ENCODE measurements around the gene TROAP. TPM values are rescaled to one million over a fixed set of nuclear protein-coding genes. Genes with fewer than 3 reads are reported as not detected.

TROAP gene
- total RNA-seq, 1 donor from 2014 or later, result 46.0 TPM

DNA sequence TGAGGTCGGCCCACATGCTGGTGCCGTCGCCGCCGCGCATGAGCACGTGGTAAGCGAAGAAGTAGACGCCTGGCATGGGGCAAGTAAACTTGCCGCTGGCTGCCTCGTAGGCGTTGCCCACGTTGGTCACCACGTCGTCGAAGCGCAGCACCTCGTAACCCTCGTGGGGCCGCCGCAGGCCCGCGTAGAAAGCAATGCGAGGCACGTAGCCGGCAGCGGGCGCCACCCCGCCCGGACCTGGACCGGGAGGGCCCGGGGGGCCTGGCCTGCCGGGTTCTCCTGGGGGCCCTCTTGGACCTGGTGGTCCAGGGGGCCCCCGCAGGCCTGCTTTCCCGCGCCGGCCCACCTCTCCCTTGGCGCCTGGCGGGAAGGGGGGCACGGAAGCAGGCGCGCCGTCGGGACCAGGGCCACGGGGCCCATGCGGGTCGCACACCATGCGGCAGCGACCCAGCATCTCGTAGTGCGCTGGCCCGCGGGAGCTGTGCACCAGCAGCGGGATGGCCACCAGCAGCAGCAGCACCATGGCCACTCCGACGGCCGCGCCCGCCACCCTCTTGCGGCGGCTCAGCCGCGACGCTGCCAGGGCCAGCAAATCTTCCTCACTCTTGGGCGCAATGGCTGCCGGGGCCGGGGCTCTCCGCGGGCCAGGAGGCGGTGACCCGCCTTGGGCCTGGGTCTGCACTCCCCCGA lies 13.0 kb downstream of the TROAP start:
- Mint-ChIP-seq H3K27ac (peak overlapping the region; percentile 50), H3K9me3 (no peaks in the 10 kb centered on the region), H3K36me3 (ENCODE audit: low read depth) (peaks cover 13% of the 10 kb centered on the region), H3K27me3 (ENCODE audit: insufficient read depth) (peaks cover 70% of the 10 kb centered on the region), H3K4me3 (no peak overlapping the region), H3K4me1 (ENCODE audit: low read depth) (peaks cover 21% of the 10 kb centered on the region)
- no peak for DNase-seq (ENCODE audit: low spot score)
- intact Hi-C loops (cut with micrococcal nuclease), result no loop called here

GRCh38 chr12:49336645-49337584 lies 13.9 kb downstream of the TROAP start, which contains the start of gene C1QL4:
TSS of gene C1QL4 (minus strand) at chr12:49337188. CDS start at chr12:49336477, 711 bp downstream.
- peaks cover 21% of the 10 kb centered on the region for H3K4me1 Mint-ChIP-seq (ENCODE audit: low read depth)
- intact Hi-C loops (cut with micrococcal nuclease), result loop anchor here (1.0 kb wide), 3 partner anchors 9 to 49 kb away; partner anchors contain the start of genes DNAJC22 and TROAP
- H3K27ac Mint-ChIP-seq, result peak within 1 kb of the TSS; percentile 52
- H3K27me3 Mint-ChIP-seq (ENCODE audit: insufficient read depth), result peaks cover 76% of the 10 kb centered on the region
- peak; percentile 83 for DNase-seq (ENCODE audit: low spot score)
- H3K4me3 Mint-ChIP-seq, result peak within 1 kb of the TSS; percentile 63
- peaks cover 5% of the 10 kb centered on the region for H3K36me3 Mint-ChIP-seq (ENCODE audit: low read depth)
- no peaks in the 10 kb centered on the region for H3K9me3 Mint-ChIP-seq

GRCh38 chr12:49338830-49339463 lies 15.9 kb downstream of the TROAP start:
- no peak overlapping the region for H3K4me3 Mint-ChIP-seq
- intact Hi-C loops (cut with micrococcal nuclease), result no loop called here
- DNase-seq (ENCODE audit: low spot score), result no peak
- no peak overlapping the region for H3K27ac Mint-ChIP-seq
- H3K27me3 Mint-ChIP-seq (ENCODE audit: insufficient read depth), result peaks cover 79% of the 10 kb centered on the region
- H3K9me3 Mint-ChIP-seq, result no peaks in the 10 kb centered on the region
- peaks cover 25% of the 10 kb centered on the region for H3K4me1 Mint-ChIP-seq (ENCODE audit: low read depth)
- no peaks in the 10 kb centered on the region for H3K36me3 Mint-ChIP-seq (ENCODE audit: low read depth)

DNA sequence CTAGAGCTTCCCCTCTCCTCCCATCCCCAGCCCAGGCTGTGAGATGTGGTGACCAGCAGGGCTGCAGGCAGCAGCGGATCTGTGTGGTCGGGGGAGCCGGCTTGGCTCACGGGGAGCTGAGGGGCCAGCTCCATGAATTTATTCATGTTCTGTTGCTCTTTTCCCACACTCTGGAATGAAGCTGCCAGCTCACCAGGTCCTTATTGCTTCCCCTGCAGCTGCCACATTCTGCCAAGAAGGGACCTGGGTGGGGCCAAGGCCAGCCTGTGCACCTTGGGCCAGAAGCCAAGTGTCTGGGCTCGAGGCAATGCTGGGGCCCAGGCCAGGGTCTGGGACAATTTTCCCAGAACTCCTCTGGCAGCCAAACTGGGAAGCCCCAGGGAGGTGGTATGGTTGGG lies 16.4 kb downstream of the TROAP start:
- Mint-ChIP-seq H3K4me3 (no peak overlapping the region), H3K4me1 (ENCODE audit: low read depth) (peaks cover 25% of the 10 kb centered on the region), H3K9me3 (no peaks in the 10 kb centered on the region), H3K27ac (no peak overlapping the region), H3K36me3 (ENCODE audit: low read depth) (no peaks in the 10 kb centered on the region), H3K27me3 (ENCODE audit: insufficient read depth) (peaks cover 78% of the 10 kb centered on the region)
- intact Hi-C loops (cut with micrococcal nuclease), result no loop called here
- no peak for DNase-seq (ENCODE audit: low spot score)

GRCh38 chr12:49340095-49340870 lies 17.2 kb downstream of the TROAP start:
- peaks cover 25% of the 10 kb centered on the region for H3K4me1 Mint-ChIP-seq (ENCODE audit: low read depth)
- H3K27me3 Mint-ChIP-seq (ENCODE audit: insufficient read depth), result peaks cover 70% of the 10 kb centered on the region
- intact Hi-C loops (cut with micrococcal nuclease), result loop anchor here (5.0 kb wide), 4 partner anchors 208 to 358 kb away; partner anchors contain the start of genes DDN, DHH and TUBA1B
- H3K4me3 Mint-ChIP-seq, result no peak overlapping the region
- H3K9me3 Mint-ChIP-seq, result no peaks in the 10 kb centered on the region
- H3K27ac Mint-ChIP-seq, result no peak overlapping the region
- DNase-seq (ENCODE audit: low spot score), result no peak
- no peaks in the 10 kb centered on the region for H3K36me3 Mint-ChIP-seq (ENCODE audit: low read depth)

DNA sequence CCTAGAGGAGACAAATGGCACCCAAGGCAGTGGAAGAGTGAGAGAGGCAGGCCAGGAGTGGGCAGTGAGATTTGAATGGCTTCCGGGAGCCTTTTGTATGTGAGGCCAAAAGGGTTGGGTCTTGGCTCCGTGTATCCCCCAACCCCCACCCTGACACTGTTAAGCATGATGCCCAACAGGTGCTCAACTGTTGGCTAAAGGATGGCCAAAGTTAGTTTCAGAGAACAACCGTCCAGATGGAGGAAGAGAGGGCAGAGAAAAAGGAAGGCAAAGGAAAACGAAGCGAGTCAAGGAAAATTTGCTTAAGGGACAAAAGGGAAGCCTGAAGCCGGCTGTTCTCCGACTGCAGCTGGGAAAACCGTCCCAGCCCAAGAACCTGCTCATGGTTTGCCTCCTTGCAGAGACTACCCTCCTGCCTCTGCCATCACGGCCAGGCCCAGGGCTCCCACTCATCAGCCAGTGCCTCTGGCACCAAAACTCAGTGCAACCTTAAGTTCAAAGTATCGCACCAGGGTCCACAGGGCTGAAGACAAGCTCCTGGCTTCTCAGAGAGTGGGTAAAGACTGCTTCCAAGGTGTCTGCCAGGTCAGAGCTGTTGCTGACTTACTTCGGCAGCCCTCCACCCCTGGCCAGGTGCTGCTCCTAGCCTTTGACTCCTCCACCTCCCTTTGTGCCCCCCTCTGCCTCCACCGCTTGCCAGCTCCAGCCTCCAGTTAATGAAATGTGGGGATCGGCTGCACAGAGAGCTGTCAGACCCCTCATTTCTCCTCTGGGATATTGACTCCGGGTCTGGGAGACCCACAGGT lies 18.1 kb downstream of the TROAP start:
- H3K27ac Mint-ChIP-seq, result no peak overlapping the region
- H3K36me3 Mint-ChIP-seq (ENCODE audit: low read depth), result no peaks in the 10 kb centered on the region
- H3K27me3 Mint-ChIP-seq (ENCODE audit: insufficient read depth), result peaks cover 72% of the 10 kb centered on the region
- H3K4me1 Mint-ChIP-seq (ENCODE audit: low read depth), result peaks cover 26% of the 10 kb centered on the region
- no peak overlapping the region for H3K4me3 Mint-ChIP-seq
- H3K9me3 Mint-ChIP-seq, result no peaks in the 10 kb centered on the region
- no peak for DNase-seq (ENCODE audit: low spot score)
- intact Hi-C loops (cut with micrococcal nuclease), result loop anchor here (5.0 kb wide), 4 partner anchors 209 to 359 kb away; partner anchors contain the start of genes DDN, DHH and TUBA1B

GRCh38 chr12:49341777-49342065 lies 18.7 kb downstream of the TROAP start:
- intact Hi-C loops (cut with micrococcal nuclease), result loop anchor here (1.0 to 5.0 kb wide), 7 partner anchors 18 to 359 kb away; partner anchors contain the start of genes DDN, DHH, SPATS2 and TROAP
- Mint-ChIP-seq H3K9me3 (no peaks in the 10 kb centered on the region), H3K36me3 (ENCODE audit: low read depth) (no peaks in the 10 kb centered on the region), H3K4me1 (ENCODE audit: low read depth) (peaks cover 32% of the 10 kb centered on the region), H3K27me3 (ENCODE audit: insufficient read depth) (peaks cover 76% of the 10 kb centered on the region), H3K4me3 (no peak overlapping the region), H3K27ac (no peak overlapping the region)
- DNase-seq (ENCODE audit: low spot score), result no peak

DNA sequence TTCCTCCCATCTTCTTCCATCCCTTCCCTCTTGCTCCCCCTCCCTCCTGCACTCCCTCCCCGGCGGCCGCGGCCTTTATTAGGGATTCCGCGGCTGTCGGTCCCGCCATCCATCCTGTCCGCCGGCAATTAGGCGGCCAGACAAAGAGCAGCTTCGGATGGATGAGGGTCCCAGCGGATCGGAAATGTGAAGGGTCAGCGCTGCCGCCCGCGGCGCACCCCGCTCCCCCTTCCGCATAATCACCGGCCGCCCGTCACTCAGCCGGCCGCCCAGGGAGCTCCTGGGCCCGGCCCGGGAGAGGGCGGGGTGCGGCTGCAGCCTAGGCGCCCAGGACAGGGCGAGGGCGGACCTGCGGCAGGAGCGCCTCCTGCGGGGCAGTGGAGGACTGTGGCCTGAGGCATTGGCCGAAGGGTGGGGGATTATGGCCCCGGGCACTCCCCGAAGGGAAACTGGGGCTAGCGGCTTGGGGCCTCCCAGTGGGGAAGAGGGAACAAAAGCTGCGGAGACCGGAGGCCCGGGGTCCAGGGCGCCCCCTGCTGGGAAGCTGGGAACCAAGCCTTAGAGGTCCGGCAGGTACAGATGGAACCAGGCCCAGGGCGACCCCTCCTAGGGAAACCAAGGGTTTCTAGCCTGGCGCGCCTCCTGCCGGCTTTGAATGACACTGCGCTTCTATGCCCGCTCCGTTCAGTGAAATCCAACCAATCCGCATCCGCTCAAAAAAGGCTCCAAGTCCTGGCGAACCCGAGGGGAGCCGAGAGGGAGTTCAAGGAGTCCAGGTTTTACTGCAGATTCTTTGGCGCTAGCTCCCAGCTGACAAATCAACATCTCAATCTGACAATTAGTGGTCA lies 19.2 kb downstream of the TROAP start:
- no peak overlapping the region for H3K27ac Mint-ChIP-seq
- peaks cover 35% of the 10 kb centered on the region for H3K4me1 Mint-ChIP-seq (ENCODE audit: low read depth)
- no peaks in the 10 kb centered on the region for H3K9me3 Mint-ChIP-seq
- peaks cover 77% of the 10 kb centered on the region for H3K27me3 Mint-ChIP-seq (ENCODE audit: insufficient read depth)
- intact Hi-C loops (cut with micrococcal nuclease), result loop anchor here (1.0 to 5.0 kb wide), 7 partner anchors 19 to 360 kb away; partner anchors contain the start of genes DDN, DHH, SPATS2 and TROAP
- no peaks in the 10 kb centered on the region for H3K36me3 Mint-ChIP-seq (ENCODE audit: low read depth)
- H3K4me3 Mint-ChIP-seq, result peak overlapping the region; percentile 37
- DNase-seq (ENCODE audit: low spot score), result peak; percentile 56

DNA sequence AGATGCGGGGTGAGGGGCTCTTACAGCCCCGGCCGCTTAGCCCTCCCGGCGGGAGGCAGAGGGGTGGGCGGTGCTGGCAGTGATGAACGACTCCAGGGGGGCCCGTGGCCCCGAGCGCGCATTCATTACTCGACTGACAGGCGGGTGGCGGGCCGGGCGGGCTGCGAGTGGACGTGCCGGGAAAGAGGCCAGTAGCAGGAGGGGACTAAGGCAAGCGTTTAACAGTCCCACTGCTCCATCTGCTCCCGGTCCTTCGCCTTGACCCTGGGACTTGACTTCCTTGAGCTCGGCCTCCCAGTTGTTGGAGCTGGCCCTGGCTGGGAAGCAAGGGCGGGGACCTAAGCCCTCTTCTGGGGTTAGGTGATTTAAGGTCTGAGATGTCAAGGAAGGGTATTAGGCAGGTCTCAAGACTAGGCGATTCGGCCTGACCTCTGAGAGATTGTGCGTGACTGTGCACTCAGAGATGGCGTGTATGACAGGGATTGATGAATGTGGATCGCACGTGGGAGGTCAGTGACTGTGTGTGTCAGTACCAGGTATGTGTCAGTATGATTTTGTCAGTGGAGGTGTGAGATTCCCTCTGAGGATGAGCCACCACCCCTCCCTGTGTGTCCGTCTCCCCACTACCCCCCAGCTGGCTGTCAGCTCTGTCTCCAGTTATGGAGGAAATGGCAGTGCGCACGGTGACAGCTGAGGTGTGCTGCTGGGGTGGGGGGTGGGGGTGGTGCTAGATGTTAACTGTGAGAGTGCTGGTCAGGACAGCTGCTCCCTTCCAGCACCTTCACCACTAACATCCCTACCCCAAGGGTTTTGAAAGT lies 20.1 kb downstream of the TROAP start:
- Mint-ChIP-seq H3K27me3 (ENCODE audit: insufficient read depth) (peaks cover 74% of the 10 kb centered on the region), H3K27ac (no peak overlapping the region), H3K9me3 (no peaks in the 10 kb centered on the region), H3K36me3 (ENCODE audit: low read depth) (no peaks in the 10 kb centered on the region), H3K4me3 (peak overlapping the region; percentile 37), H3K4me1 (ENCODE audit: low read depth) (peaks cover 29% of the 10 kb centered on the region)
- DNase-seq (ENCODE audit: low spot score), result no peak
- intact Hi-C loops (cut with micrococcal nuclease), result loop anchor here (1.0 to 5.0 kb wide), 7 partner anchors 20 to 361 kb away; partner anchors contain the start of genes DDN, DHH, SPATS2 and TROAP

- H3K27me3 Mint-ChIP-seq (ENCODE audit: insufficient read depth), result peaks cover 73% of the 10 kb centered on the region
- no peaks in the 10 kb centered on the region for H3K36me3 Mint-ChIP-seq (ENCODE audit: low read depth)
- H3K9me3 Mint-ChIP-seq, result no peaks in the 10 kb centered on the region
- no peak overlapping the region for H3K27ac Mint-ChIP-seq
- H3K4me3 Mint-ChIP-seq, result no peak overlapping the region
- intact Hi-C loops (cut with micrococcal nuclease), result loop anchor here (5.0 kb wide), 4 partner anchors 212 to 362 kb away; partner anchors contain the start of genes DDN, DHH and TUBA1B
- DNase-seq (ENCODE audit: low spot score), result no peak
- H3K4me1 Mint-ChIP-seq (ENCODE audit: low read depth), result peaks cover 25% of the 10 kb centered on the region
Measured at GRCh38 chr12:49344486-49345050, 21.5 kb downstream of the TROAP start.

All from activated T-helper 1 cell treated with anti-CD3 and anti-CD28 coated beads, Interleukin-12 subunit alpha, Interleukin-12 subunit beta, Interleukin-2, Interleukin-4 antibody, amounts not matched to agents 30 ng/mL and 10 ng/mL and 1 ng/mL, durations not matched to agents 14 hours and 24 hours and 36 hours (primary cell).